Stomach (tissue), 19 donors: ENCODE results near the gene PRAMEF33. TPM values are rescaled to one million over a fixed set of nuclear protein-coding genes. Genes with fewer than 3 reads are reported as not detected.
"Not testable (repeated sequence)": the region's sequence is repeated elsewhere in the genome, so short reads cannot be mapped to it uniquely, and the experiment has no call there.

Source experiments
- DNase-seq, 2 donors: peaks; one replicate each; pipeline versions ENCODE4 v3.0.0 to v3.0.0-alpha.2; 2013 to 2019
- H3K27ac ChIP-seq, 5 donors: fragments of 200-600 bp in 4 of 5; sonication (generic) in 4 of 5; one replicate each; pipeline ENCODE4 v1.5.1; 2013 to 2019; ENCODE audit warnings: mild to moderate bottlenecking in 1 of 5, moderate library complexity in 1 of 5
- H3K27me3 ChIP-seq, 3 donors: fragments of 200-600 bp; sonication (generic); one replicate each; pipeline ENCODE4 v1.5.1; 2017 to 2019; ENCODE audit warnings: mixed run types in 1 of 3
- H3K36me3 ChIP-seq, 4 donors: fragments of 200-600 bp; sonication (generic); 1 replicate in 3 of 4; 2 replicates in 1 of 4; pipeline ENCODE4 v1.5.1; 2016 to 2019
- H3K4me1 ChIP-seq, 4 donors: fragments of 200-600 bp; sonication (generic); one replicate each; pipeline ENCODE4 v1.5.1; 2016 to 2019
- H3K4me3 ChIP-seq, 4 donors: fragments of 200-600 bp; sonication (generic) in 3 of 4; one replicate each; pipeline ENCODE4 v1.5.1; 2016 to 2019; ENCODE audit warnings: mild to moderate bottlenecking in 1 of 4
- H3K9me3 ChIP-seq, 4 donors: fragments of 200-600 bp; sonication (generic); one replicate each; pipeline ENCODE4 v1.5.1; 2016 to 2019
- WGBS, 5 donors: extraction: QIAGEN DNeasy Blood & Tissue Kit in 3 of 5; methylation state at CpG; one replicate each; pipeline versions ENCODE4 v1.1.5 to v1.1.7; 2013 to 2018; 5-methylcytosine and 5-hydroxymethylcytosine counted together
- intact Hi-C: fragments of 100-400 bp; cut with DNase I; formaldehyde crosslinking; loops from one replicate; pipeline ENCODE4 v1.15.1; 2023; ENCODE audit warnings: low total_unique reads
- long read RNA-seq, 10 donors: transcript quantifications; one replicate each; lab custom pipeline, GENCODE V29; 2026
- polyA plus RNA-seq, 3 donors: library from polyadenylated mRNA; stranded (reverse); fragments of 200-250 nt; gene quantifications; one replicate each; pipeline ENCODE4 v1.2.3, GENCODE V29; 2013
- total RNA-seq, 5 donors: library from RNA; depleted of rRNA; stranded (reverse); fragments of >200 nt; gene quantifications; one replicate each; pipeline versions ENCODE4 v1.1.0 to v1.2.3, GENCODE V29; 2014 to 2016
- donor health status: healthy with polysubstance abuse.
- donor health status: Bipolar disorder and iron deficiency.
- donor health status: healthy.

Gene PRAMEF33
- total RNA-seq: not detected
- polyA plus RNA-seq: not detected
- long read RNA-seq, donor 1: 0 reads
- long read RNA-seq, donor 2: 0 reads
- long read RNA-seq, donor 3: 0 reads
- long read RNA-seq, donor 4: 0 reads
- long read RNA-seq, donor 5: 0 reads
- long read RNA-seq, donor 6: 0 reads
- long read RNA-seq, donor 7: 0 reads
- long read RNA-seq, donor 8: 0 reads
- long read RNA-seq, donor 9: 0 reads
- long read RNA-seq, donor 10: 0 reads

GRCh38 chr1:13303239-13303638 lies at the start of gene PRAMEF33:
PRAMEF33 (plus strand) TSS chr1:13303539; CDS start chr1:13305955, 2,416 bp downstream.
- H3K36me3 ChIP-seq, H3K4me1 ChIP-seq, intact Hi-C loops, H3K27me3 ChIP-seq, H3K9me3 ChIP-seq, H3K4me3 ChIP-seq, H3K27ac ChIP-seq, DNase-seq: not testable (repeated sequence)
- no CpG with 5 or more reads among the region's 1 CpG for WGBS, 5 donors

GRCh38 chr1:13253898-13254297 lies 49.4 kb upstream of the PRAMEF33 start, which contains the start of gene PRAMEF5:
PRAMEF5 (plus strand) TSS chr1:13254198; CDS start chr1:13259269, 5,071 bp downstream.
- intact Hi-C loops, H3K4me1 ChIP-seq, H3K27me3 ChIP-seq, DNase-seq, H3K4me3 ChIP-seq, H3K36me3 ChIP-seq, H3K27ac ChIP-seq, H3K9me3 ChIP-seq: not testable (repeated sequence)
- WGBS, 5 donors: 84 to 100% (median 98%) methylated on average over 2 of the region's 5 CpGs; no CpG with 5 or more reads in 1 of the 5 donors

GRCh38 chr1:13265124-13265523 lies 38.2 kb upstream of the PRAMEF33 start:
- 22 to 60% (median 38%) methylated on average over 2 to 3 of the region's 3 CpGs; no CpG with 5 or more reads in 1 of the 5 donors for WGBS, 5 donors
- DNase-seq, H3K27me3 ChIP-seq, H3K4me1 ChIP-seq, H3K36me3 ChIP-seq, H3K27ac ChIP-seq, H3K9me3 ChIP-seq, intact Hi-C loops, H3K4me3 ChIP-seq: not testable (repeated sequence)

GRCh38 chr1:13277016-13277415 lies 26.3 kb upstream of the PRAMEF33 start:
- H3K4me1 ChIP-seq, H3K9me3 ChIP-seq, H3K27ac ChIP-seq, H3K4me3 ChIP-seq, intact Hi-C loops, DNase-seq, H3K27me3 ChIP-seq, H3K36me3 ChIP-seq: not testable (repeated sequence)
- 20 to 40% (median 37%) methylated on average over 2 to 4 of the region's 6 CpGs; no CpG with 5 or more reads in 1 of the 5 donors for WGBS, 5 donors

GRCh38 chr1:13279617-13280016 lies 23.7 kb upstream of the PRAMEF33 start:
- H3K27ac ChIP-seq, H3K27me3 ChIP-seq, H3K4me3 ChIP-seq, H3K4me1 ChIP-seq, intact Hi-C loops, DNase-seq, H3K9me3 ChIP-seq, H3K36me3 ChIP-seq: not testable (repeated sequence)
- WGBS, 5 donors: 65 to 81% (median 72%) methylated on average over 3 of the region's 3 CpGs

GRCh38 chr1:13285037-13285436 lies 18.3 kb upstream of the PRAMEF33 start, which contains the start of gene PRAMEF8:
PRAMEF8 (minus strand) TSS chr1:13285137; CDS start chr1:13284091, 1,046 bp downstream.
- DNase-seq, H3K9me3 ChIP-seq, H3K27me3 ChIP-seq, H3K4me1 ChIP-seq, H3K4me3 ChIP-seq, intact Hi-C loops, H3K27ac ChIP-seq, H3K36me3 ChIP-seq: not testable (repeated sequence)
- WGBS, 5 donors: no CpG with 5 or more reads among the region's 1 CpG

GRCh38 chr1:13289030-13289429 lies 14.3 kb upstream of the PRAMEF33 start:
- DNase-seq, H3K4me1 ChIP-seq, H3K27ac ChIP-seq, intact Hi-C loops, H3K9me3 ChIP-seq, H3K36me3 ChIP-seq, H3K4me3 ChIP-seq, H3K27me3 ChIP-seq: not testable (repeated sequence)
- 67 to 95% (median 80%) methylated on average over 1 to 2 of the region's 3 CpGs; no CpG with 5 or more reads in 2 of the 5 donors for WGBS, 5 donors

GRCh38 chr1:13297216-13297931 lies 6.0 kb upstream of the PRAMEF33 start:
- H3K4me3 ChIP-seq, H3K27ac ChIP-seq, H3K4me1 ChIP-seq, H3K36me3 ChIP-seq, H3K9me3 ChIP-seq, DNase-seq, intact Hi-C loops, H3K27me3 ChIP-seq: not testable (repeated sequence)
- 85 to 94% (median 93%) methylated on average over 1 to 2 of the region's 5 CpGs for WGBS, 5 donors

- H3K27ac ChIP-seq, DNase-seq, H3K9me3 ChIP-seq, intact Hi-C loops, H3K4me3 ChIP-seq, H3K4me1 ChIP-seq, H3K27me3 ChIP-seq, H3K36me3 ChIP-seq: not testable (repeated sequence)
- WGBS, 5 donors: 91 to 100% (median 95%) methylated on average over 1 to 8 of the region's 27 CpGs
Observed at GRCh38 chr1:13298699-13299098, 4.6 kb upstream of the PRAMEF33 start.

- intact Hi-C loops, H3K4me1 ChIP-seq, DNase-seq, H3K27ac ChIP-seq, H3K27me3 ChIP-seq, H3K9me3 ChIP-seq, H3K4me3 ChIP-seq, H3K36me3 ChIP-seq: not testable (repeated sequence)
Observed at GRCh38 chr1:13302197-13302596, 1.1 kb upstream of the PRAMEF33 start.

- DNase-seq, H3K27ac ChIP-seq, H3K4me3 ChIP-seq, intact Hi-C loops, H3K9me3 ChIP-seq, H3K27me3 ChIP-seq, H3K4me1 ChIP-seq, H3K36me3 ChIP-seq: not testable (repeated sequence)
- WGBS, 5 donors: 43 to 67% (median 57%) methylated on average over 1 to 3 of the region's 4 CpGs
Observed at GRCh38 chr1:13315281-13315680, 11.9 kb downstream of the PRAMEF33 start, which contains the start of gene PRAMEF15. PRAMEF15 (plus strand) TSS chr1:13315581; CDS start chr1:13318408, 2,827 bp downstream.

GRCh38 chr1:13342496-13342895 lies 39.2 kb downstream of the PRAMEF33 start:
- intact Hi-C loops, H3K4me3 ChIP-seq, H3K4me1 ChIP-seq, H3K36me3 ChIP-seq, H3K27me3 ChIP-seq, H3K9me3 ChIP-seq, DNase-seq, H3K27ac ChIP-seq: not testable (repeated sequence)
- 80 to 91% (median 85%) methylated on average over 6 to 8 of the region's 8 CpGs for WGBS, 5 donors
